Panc1 (cell line): Measurements from ENCODE around the gene SORD. TPM values are rescaled to one million over a fixed set of nuclear protein-coding genes. Genes with fewer than 3 reads are reported as not detected.
"Not testable (repeated sequence)": the region's sequence is repeated elsewhere in the genome, so short reads cannot be mapped to it uniquely, and the experiment has no call there.

Experiments
- ATAC-seq: fragments of 200-7000 bp; cut with Tn5 transposase; 2 replicates; pipeline ENCODE4 v1.9.1; 2020; ENCODE audit warnings: mild to moderate bottlenecking, moderate library complexity
- BruUV-seq: library from RNA; stranded (reverse); fragments of 400-500 nt; replicated peaks from 2 replicates; lab custom pipeline; 2021; lab: Mats Ljungman, UMichigan
- CTCF ChIA-PET: fragments of 300-600 bp; sonication (Branson Sonifier 250); formaldehyde crosslinking; loops from one replicate; lab custom pipeline; 2022; ENCODE audit warnings: antibody characterized with exemption; lab: Charles Lee
- POLR2A ChIA-PET: fragments of 300-600 bp; sonication (Branson Sonifier 250); formaldehyde crosslinking; loops from one replicate; lab custom pipeline; 2022; ENCODE audit warnings: antibody characterized with exemption; lab: Charles Lee
- DNase-seq: peaks from one replicate; pipeline ENCODE4 v3.0.0-alpha.2; 2010; ENCODE audit warnings: low read depth, low spot score
- H3K27ac ChIP-seq: 2 replicates; pipeline ENCODE4 v1.5.1; 2011; ENCODE audit warnings: mild to moderate bottlenecking, low read length, inconsistent platforms
- H3K27me3 ChIP-seq: fragments of 200-500 bp; sonication (Bioruptor generic); 2 replicates; pipeline ENCODE4 v1.6.0; 2014; ENCODE audit warnings: low read length, inconsistent platforms; ENCODE audit not compliant: control insufficient read depth, insufficient read depth
- H3K36me3 ChIP-seq: fragments of 200-500 bp; sonication (Bioruptor generic); 2 replicates; pipeline ENCODE4 v1.5.1; 2014; ENCODE audit warnings: inconsistent platforms, mild to moderate bottlenecking, low read length, moderate library complexity; ENCODE audit not compliant: control insufficient read depth, insufficient read depth
- H3K4me1 ChIP-seq: 2 replicates; pipeline ENCODE4 v1.5.1; 2011; ENCODE audit warnings: inconsistent platforms, mild to moderate bottlenecking, low read length, moderate library complexity; ENCODE audit not compliant: control insufficient read depth, insufficient read depth
- H3K4me3 ChIP-seq, 2 experiments: 2 replicates each; pipeline ENCODE4 v1.5.1; 2011 to 2012; ENCODE audit warnings: low read depth in 2 of 2, low read length in 2 of 2, mild to moderate bottlenecking in 2 of 2, inconsistent platforms in 1 of 2, moderate library complexity in 1 of 2
- H3K9me3 ChIP-seq: fragments of 200-500 bp; sonication (Bioruptor generic); 2 replicates; pipeline ENCODE4 v1.5.1; 2014; ENCODE audit warnings: low read depth, mild to moderate bottlenecking, inconsistent platforms, low read length, moderate library complexity; ENCODE audit not compliant: control insufficient read depth, insufficient read depth
- POLR2AphosphoS5 ChIP-seq: IDR thresholded peaks from 2 replicates; pipeline ENCODE4 v1.6.1; 2012; ENCODE audit warnings: mild to moderate bottlenecking, low read depth, low read length, moderate library complexity
- SIN3A ChIP-seq: IDR thresholded peaks from 2 replicates; pipeline ENCODE4 v1.6.1; 2012; ENCODE audit warnings: low read depth, mild to moderate bottlenecking, low read length, moderate library complexity, borderline replicate concordance; ENCODE audit not compliant: insufficient read depth
- TCF7L2 ChIP-seq: IDR thresholded peaks from 2 replicates; pipeline ENCODE4 v1.6.1; 2011; ENCODE audit warnings: mild to moderate bottlenecking, low read depth, low read length, inconsistent platforms
- in situ Hi-C: cut with HindIII; loops from 2 replicates; pipeline ENCODE4 v1.10.0; 2016; ENCODE audit warnings: low sequenced_read_pairs, low pct_unique_long_range_greater_than_20kb
- intact Hi-C: fragments of 100-400 bp; cut with micrococcal nuclease; formaldehyde crosslinking; loops from one replicate; pipeline ENCODE4 v1.10.0; 2022; ENCODE audit not compliant: unreplicated experiment
- total RNA-seq: library from RNA; stranded (reverse); gene quantifications from one replicate; pipeline ENCODE4 v1.2.1, GENCODE V29; 2021; ENCODE audit not compliant: unreplicated experiment
- TF ChIP-seq, protein P1 (sequence below), 2 experiments: IDR thresholded peaks; 2 replicates each; pipeline ENCODE4 v1.6.1; 2011 to 2012; ENCODE audit warnings: low read depth in 2 of 2, control low read depth in 1 of 2, low read length in 1 of 2, mild to moderate bottlenecking in 1 of 2, moderate library complexity in 1 of 2; ENCODE audit not compliant: insufficient read depth in 1 of 2
- TF ChIP-seq, protein P2 (sequence below): fragments of 450-650 bp; IDR thresholded peaks from 2 replicates; pipeline ENCODE4 v1.5.1; 2017; ENCODE audit warnings: mild to moderate bottlenecking

Gene SORD
- total RNA-seq, 1 experiment from 2014 or later, result 34.0 TPM

DNA sequence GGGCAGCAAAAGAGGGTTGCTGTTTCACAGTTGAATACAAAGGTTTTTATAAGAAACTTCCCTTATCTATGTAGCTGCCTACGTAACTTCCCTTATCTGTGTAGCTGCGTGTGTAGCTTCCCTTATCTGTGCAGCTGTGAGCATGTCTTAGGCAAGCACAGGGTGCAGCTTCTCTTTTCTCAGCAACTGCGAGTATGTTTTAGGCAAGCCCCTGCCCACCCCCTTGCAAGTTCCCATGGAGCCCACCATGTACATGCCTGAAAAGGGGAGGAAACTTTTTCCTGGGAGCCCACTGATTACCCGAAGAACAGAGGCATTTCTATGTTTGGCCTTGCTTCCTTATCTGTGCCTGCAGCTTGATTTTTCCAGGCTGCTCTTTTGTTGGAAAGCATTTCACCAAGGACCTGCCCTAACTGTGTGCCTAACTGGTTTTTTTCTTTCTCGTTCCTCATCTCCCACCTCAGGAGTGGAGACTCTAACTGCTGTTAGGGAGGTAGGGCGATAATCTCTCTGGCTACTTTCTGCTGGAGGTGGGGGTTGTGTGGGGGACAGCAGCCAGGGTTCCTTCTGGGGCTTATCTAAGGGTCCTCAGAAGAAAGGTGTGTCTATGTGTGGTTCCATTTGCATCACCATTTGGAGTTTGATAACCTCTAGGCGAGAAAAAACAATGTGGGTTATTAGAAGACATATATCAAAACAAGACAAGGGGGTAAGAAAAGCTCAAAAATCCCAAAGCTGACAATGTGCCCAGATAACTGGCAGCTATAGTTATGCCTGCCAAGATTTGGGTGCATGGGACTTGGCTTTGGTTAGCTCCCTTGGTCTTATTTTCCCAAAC lies 26.0 kb downstream of the SORD start:
- DNase-seq (no peak), ATAC-seq (no peak)
- in situ Hi-C loops, result no loop called here
- no peaks in the 10 kb centered on the region for H3K36me3 ChIP-seq
- CTCF ChIA-PET, result no interaction called here
- no peaks in the 10 kb centered on the region for H3K4me1 ChIP-seq
- POLR2A ChIA-PET, result interaction anchor here (0.6 kb wide), 1 partner anchor 457 kb away, joined by 18 read pairs; no protein-coding TSS in a partner anchor
- TF ChIP-seq, protein P1, sequence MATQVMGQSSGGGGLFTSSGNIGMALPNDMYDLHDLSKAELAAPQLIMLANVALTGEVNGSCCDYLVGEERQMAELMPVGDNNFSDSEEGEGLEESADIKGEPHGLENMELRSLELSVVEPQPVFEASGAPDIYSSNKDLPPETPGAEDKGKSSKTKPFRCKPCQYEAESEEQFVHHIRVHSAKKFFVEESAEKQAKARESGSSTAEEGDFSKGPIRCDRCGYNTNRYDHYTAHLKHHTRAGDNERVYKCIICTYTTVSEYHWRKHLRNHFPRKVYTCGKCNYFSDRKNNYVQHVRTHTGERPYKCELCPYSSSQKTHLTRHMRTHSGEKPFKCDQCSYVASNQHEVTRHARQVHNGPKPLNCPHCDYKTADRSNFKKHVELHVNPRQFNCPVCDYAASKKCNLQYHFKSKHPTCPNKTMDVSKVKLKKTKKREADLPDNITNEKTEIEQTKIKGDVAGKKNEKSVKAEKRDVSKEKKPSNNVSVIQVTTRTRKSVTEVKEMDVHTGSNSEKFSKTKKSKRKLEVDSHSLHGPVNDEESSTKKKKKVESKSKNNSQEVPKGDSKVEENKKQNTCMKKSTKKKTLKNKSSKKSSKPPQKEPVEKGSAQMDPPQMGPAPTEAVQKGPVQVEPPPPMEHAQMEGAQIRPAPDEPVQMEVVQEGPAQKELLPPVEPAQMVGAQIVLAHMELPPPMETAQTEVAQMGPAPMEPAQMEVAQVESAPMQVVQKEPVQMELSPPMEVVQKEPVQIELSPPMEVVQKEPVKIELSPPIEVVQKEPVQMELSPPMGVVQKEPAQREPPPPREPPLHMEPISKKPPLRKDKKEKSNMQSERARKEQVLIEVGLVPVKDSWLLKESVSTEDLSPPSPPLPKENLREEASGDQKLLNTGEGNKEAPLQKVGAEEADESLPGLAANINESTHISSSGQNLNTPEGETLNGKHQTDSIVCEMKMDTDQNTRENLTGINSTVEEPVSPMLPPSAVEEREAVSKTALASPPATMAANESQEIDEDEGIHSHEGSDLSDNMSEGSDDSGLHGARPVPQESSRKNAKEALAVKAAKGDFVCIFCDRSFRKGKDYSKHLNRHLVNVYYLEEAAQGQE (IDR thresholded peaks at IDR 0.05; ENCODE audit: insufficient read depth in 1 of 2, low read depth in 2 of 2, low read length in 1 of 2), result no peak
- TF ChIP-seq TCF7L2 (no peak), POLR2AphosphoS5 (no peak), SIN3A (no peak)
- TF ChIP-seq, protein P2, sequence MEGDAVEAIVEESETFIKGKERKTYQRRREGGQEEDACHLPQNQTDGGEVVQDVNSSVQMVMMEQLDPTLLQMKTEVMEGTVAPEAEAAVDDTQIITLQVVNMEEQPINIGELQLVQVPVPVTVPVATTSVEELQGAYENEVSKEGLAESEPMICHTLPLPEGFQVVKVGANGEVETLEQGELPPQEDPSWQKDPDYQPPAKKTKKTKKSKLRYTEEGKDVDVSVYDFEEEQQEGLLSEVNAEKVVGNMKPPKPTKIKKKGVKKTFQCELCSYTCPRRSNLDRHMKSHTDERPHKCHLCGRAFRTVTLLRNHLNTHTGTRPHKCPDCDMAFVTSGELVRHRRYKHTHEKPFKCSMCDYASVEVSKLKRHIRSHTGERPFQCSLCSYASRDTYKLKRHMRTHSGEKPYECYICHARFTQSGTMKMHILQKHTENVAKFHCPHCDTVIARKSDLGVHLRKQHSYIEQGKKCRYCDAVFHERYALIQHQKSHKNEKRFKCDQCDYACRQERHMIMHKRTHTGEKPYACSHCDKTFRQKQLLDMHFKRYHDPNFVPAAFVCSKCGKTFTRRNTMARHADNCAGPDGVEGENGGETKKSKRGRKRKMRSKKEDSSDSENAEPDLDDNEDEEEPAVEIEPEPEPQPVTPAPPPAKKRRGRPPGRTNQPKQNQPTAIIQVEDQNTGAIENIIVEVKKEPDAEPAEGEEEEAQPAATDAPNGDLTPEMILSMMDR, result no peak
- intact Hi-C loops, result no loop called here
- no peak overlapping the region for H3K27ac ChIP-seq
- no peak overlapping the region for H3K4me3 ChIP-seq
- H3K27me3 ChIP-seq, result no peaks in the 10 kb centered on the region
- no peaks in the 10 kb centered on the region; the same call in 1 of the 2 replicates for H3K9me3 ChIP-seq
- BruUV-seq, result no TSS peak

DNA sequence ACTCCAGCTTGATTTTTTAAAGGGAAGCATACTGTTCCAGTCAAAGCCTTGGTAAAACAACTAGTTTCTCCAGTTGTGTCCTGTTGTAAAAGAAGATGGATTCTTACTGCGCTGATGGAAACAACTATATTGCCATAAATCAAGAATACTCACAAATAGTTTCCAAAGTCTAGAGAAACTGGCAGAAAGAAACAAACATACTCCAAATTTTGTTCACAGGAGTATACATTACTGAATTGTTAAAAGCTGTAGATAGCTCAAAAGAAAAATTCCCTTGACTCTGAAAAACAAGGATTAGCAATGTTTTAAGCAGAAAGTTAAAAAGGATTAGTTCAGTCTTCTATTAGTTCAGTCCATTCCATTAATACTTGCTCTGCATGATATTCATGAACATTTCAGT lies 27.6 kb downstream of the SORD start:
- in situ Hi-C loops, result no loop called here
- H3K4me1 ChIP-seq, result no peaks in the 10 kb centered on the region
- H3K9me3 ChIP-seq, result no peaks in the 10 kb centered on the region; the same call in 1 of the 2 replicates
- ChIA-PET CTCF (no interaction called here), POLR2A (no interaction called here)
- ATAC-seq (no peak), DNase-seq (no peak)
- H3K27me3 ChIP-seq, result no peaks in the 10 kb centered on the region
- intact Hi-C loops, result no loop called here
- no peak overlapping the region for H3K4me3 ChIP-seq
- TF ChIP-seq, protein P2, result no peak
- TF ChIP-seq TCF7L2 (no peak), POLR2AphosphoS5 (no peak), SIN3A (no peak)
- TF ChIP-seq, protein P1 (IDR thresholded peaks at IDR 0.05; ENCODE audit: insufficient read depth in 1 of 2, low read depth in 2 of 2, low read length in 1 of 2), result no peak
- H3K36me3 ChIP-seq, result no peaks in the 10 kb centered on the region
- H3K27ac ChIP-seq, result no peak overlapping the region
- no TSS peak for BruUV-seq

DNA sequence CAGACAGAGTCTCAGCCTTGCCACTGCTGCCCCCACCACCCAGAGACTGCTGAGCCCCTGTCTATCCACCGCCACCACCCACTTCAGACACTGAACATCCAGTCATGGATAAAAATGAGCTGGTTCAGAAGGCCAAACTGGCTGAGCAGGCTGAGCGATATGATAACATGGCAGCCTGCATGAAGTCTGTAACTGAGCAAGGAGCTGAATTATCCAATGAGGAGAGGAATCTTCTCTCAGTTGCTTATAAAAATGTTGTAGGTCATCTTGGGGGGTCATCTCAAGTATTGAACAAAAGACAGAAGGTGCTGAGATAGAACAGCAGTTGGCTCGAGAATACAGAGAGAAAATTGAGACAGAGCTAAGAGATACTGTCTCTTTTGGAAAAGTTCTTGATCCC lies 29.7 kb downstream of the SORD start:
- POLR2A ChIA-PET, DNase-seq, H3K36me3 ChIP-seq, BruUV-seq, H3K27me3 ChIP-seq, ATAC-seq, H3K4me3 ChIP-seq, H3K9me3 ChIP-seq, in situ Hi-C loops, H3K4me1 ChIP-seq, intact Hi-C loops, CTCF ChIA-PET, H3K27ac ChIP-seq: not testable (repeated sequence)
